ENCODE data around the gene IFT80. TPM values are rescaled to one million over a fixed set of nuclear protein-coding genes. Genes with fewer than 3 reads are reported as not detected.

Gene IFT80
- total and polyA plus RNA-seq, 8 donors = 2.3 to 49.4 (median 11.0) TPM

DNA sequence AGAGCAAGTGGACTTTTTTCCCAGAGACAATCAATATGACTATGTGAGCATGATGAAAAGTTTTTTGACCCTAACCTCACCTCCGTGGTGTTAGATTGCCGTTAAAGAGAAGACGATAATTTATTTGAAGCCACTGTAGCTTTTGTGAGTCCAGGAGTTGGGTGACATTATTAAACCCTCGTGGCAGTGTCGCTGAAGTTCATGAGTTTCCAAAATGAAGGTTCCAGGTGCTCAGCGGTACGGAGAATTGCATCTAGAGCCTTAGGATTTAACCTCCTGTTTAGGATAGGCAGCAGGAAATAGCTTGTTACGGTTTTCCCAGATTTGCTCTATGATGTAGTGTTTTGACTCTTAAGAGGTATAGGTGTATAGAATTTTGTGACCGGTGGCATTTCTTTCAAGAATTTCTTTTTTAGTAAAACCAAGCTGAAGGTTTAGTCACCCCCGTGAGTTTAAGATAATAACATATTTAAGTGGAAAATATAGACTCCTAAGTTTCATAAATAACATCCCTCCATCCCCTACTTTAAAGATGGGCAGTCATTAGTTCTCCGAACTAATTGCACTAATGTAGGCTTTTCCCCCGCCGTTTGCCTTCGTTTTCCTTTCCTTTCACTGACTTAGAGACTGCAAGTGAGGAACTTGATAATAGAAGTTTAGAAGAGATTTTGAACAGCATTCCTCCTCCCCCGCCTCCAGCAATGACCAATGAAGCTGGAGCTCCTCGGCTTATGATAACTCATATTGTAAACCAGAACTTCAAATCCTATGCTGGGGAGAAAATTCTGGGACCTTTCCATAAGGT, 2.5 kb upstream of the IFT80 start:
- peak; percentile 29 to 78 for DNase-seq
- intact Hi-C loops (cut with DNase I; ENCODE audit: low total_unique reads) = no loop called here
- no peaks in the 10 kb centered on the region for H3K36me3 ChIP-seq
- peaks cover 15 to 59% (median 38%) of the 10 kb centered on the region in 4 donors for H3K4me1 ChIP-seq
- TF ChIP-seq POLR2A (IDR thresholded peaks at IDR 0.05) = no peak
- no peak for TF ChIP-seq POLR2AphosphoS5 (IDR thresholded peaks at IDR 0.05)
- TF ChIP-seq, protein P1, sequence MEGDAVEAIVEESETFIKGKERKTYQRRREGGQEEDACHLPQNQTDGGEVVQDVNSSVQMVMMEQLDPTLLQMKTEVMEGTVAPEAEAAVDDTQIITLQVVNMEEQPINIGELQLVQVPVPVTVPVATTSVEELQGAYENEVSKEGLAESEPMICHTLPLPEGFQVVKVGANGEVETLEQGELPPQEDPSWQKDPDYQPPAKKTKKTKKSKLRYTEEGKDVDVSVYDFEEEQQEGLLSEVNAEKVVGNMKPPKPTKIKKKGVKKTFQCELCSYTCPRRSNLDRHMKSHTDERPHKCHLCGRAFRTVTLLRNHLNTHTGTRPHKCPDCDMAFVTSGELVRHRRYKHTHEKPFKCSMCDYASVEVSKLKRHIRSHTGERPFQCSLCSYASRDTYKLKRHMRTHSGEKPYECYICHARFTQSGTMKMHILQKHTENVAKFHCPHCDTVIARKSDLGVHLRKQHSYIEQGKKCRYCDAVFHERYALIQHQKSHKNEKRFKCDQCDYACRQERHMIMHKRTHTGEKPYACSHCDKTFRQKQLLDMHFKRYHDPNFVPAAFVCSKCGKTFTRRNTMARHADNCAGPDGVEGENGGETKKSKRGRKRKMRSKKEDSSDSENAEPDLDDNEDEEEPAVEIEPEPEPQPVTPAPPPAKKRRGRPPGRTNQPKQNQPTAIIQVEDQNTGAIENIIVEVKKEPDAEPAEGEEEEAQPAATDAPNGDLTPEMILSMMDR (IDR thresholded peaks at IDR 0.05) = no peak
- TF ChIP-seq EP300 (IDR thresholded peaks at IDR 0.05) = no peak
- 3 to 13% (median 7%) methylated on average over 16 of the region's 16 CpGs for WGBS, 5 donors
- peaks cover 0 to 7% (median 0%) of the 10 kb centered on the region in 3 donors for H3K27me3 ChIP-seq
- H3K27ac ChIP-seq = peak overlapping the region in 4 of 5 donors; percentile 88 to 95 (median 90)
- H3K4me3 ChIP-seq = peak overlapping the region; percentile 64 to 80 (median 78)
- no peaks in the 10 kb centered on the region for H3K9me3 ChIP-seq

DNA sequence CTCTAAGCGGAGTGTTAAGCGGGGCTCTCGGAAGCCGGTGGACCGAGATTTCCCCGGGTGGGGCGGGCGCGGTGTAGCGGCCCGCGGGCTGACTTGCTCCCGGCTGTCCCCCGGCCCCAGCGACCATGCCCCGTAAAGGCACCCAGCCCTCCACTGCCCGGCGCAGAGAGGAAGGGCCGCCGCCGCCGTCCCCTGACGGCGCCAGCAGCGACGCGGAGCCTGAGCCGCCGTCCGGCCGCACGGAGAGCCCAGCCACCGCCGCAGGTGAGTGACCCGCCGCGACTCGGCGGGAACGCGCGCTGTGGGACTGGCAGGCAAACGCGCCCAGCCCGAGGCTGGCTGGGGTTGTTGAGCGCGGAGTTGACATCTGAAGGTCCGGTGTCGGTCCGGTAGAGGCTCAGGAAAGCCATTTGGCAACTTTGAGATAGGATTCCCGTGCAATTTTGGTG, 1.7 kb upstream of the IFT80 start:
- H3K9me3 ChIP-seq = no peaks in the 10 kb centered on the region
- peak; percentile 56 to 67 for DNase-seq
- no peaks in the 10 kb centered on the region for H3K36me3 ChIP-seq
- TF ChIP-seq POLR2A (IDR thresholded peaks at IDR 0.05) = no peak
- TF ChIP-seq EP300 (IDR thresholded peaks at IDR 0.05) = no peak
- TF ChIP-seq, protein P1 (IDR thresholded peaks at IDR 0.05) = no peak
- no peak for TF ChIP-seq POLR2AphosphoS5 (IDR thresholded peaks at IDR 0.05)
- H3K27me3 ChIP-seq = peaks cover 0 to 7% (median 0%) of the 10 kb centered on the region in 3 donors
- peak overlapping the region; percentile 64 to 80 (median 78) for H3K4me3 ChIP-seq
- peak overlapping the region; percentile 88 to 97 (median 92) for H3K27ac ChIP-seq
- WGBS, 5 donors = 0 to 1% (median 0%) methylated on average over 26 to 51 of the region's 51 CpGs
- peaks cover 15 to 59% (median 38%) of the 10 kb centered on the region in 4 donors for H3K4me1 ChIP-seq
- intact Hi-C loops (cut with DNase I; ENCODE audit: low total_unique reads) = no loop called here

DNA sequence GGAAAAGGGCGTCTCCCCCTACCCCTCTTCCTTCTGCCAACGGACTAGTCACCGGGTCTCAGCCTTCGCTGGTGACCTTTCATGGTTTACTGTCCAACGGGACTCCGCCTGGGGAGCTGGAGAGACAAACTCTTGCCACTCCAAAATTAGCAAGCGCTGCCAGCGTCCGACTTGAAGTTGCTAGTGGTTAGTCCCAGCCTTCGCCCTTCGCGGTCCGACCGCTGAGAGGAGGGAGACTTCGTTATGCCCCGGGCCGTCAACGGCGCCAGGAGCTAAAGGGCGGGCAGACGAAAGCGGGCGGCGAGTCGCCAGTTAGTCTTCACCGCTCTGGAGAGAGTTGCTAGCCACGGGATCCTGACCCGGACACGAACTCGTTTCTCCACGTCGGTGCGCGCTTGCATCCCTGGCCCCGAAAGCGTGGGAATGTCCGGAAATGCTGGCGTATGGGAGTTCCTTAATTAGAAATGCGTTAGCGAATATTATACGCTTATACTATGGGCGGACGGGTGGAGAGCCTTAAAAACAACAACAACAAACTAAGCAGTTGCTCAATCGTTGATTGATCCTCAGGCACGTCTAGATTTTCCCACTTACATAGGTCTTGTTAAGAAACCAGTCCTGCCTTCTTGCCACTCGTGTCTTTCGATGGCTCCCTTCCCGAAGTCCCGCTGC, 1.1 kb upstream of the IFT80 start:
- TF ChIP-seq, protein P1 (IDR thresholded peaks at IDR 0.05) = no peak
- TF ChIP-seq POLR2AphosphoS5 (IDR thresholded peaks at IDR 0.05) = no peak
- TF ChIP-seq POLR2A (IDR thresholded peaks at IDR 0.05) = no peak
- TF ChIP-seq EP300 (IDR thresholded peaks at IDR 0.05) = no peak
- DNase-seq = peak; percentile 40 to 77
- WGBS, 5 donors = 0 to 1% (median 0%) methylated on average over 40 to 49 of the region's 49 CpGs
- peak overlapping the region; percentile 88 to 97 (median 92) for H3K27ac ChIP-seq
- peak overlapping the region; percentile 64 to 80 (median 78) for H3K4me3 ChIP-seq
- H3K4me1 ChIP-seq = peaks cover 15 to 59% (median 38%) of the 10 kb centered on the region in 4 donors
- H3K36me3 ChIP-seq = no peaks in the 10 kb centered on the region
- intact Hi-C loops (cut with DNase I; ENCODE audit: low total_unique reads) = no loop called here
- no peaks in the 10 kb centered on the region for H3K9me3 ChIP-seq
- H3K27me3 ChIP-seq = peaks cover 0 to 7% (median 0%) of the 10 kb centered on the region in 3 donors

GRCh38 chr3:160398820-160399124, 253 bp downstream of the IFT80 start:
- intact Hi-C loops (cut with DNase I; ENCODE audit: low total_unique reads) = no loop called here
- H3K36me3 ChIP-seq = no peaks in the 10 kb centered on the region
- TF ChIP-seq POLR2AphosphoS5 (IDR thresholded peaks at IDR 0.05) = no peak
- no peak for TF ChIP-seq EP300 (IDR thresholded peaks at IDR 0.05)
- TF ChIP-seq POLR2A (IDR thresholded peaks at IDR 0.05) = no peak
- TF ChIP-seq, protein P1 (IDR thresholded peaks at IDR 0.05) = no peak
- peak overlapping the region; percentile 64 to 80 (median 78) for H3K4me3 ChIP-seq
- H3K27ac ChIP-seq = peak overlapping the region; percentile 88 to 97 (median 92)
- no peak for DNase-seq
- WGBS, 5 donors = 0 to 1% (median 0%) methylated on average over 9 of the region's 9 CpGs
- H3K27me3 ChIP-seq = peaks cover 0 to 7% (median 0%) of the 10 kb centered on the region in 3 donors
- H3K4me1 ChIP-seq = peaks cover 15 to 49% (median 38%) of the 10 kb centered on the region in 4 donors
- no peaks in the 10 kb centered on the region for H3K9me3 ChIP-seq
